Stomach (tissue), 19 donors: ENCODE measurements around the gene GABBR1. TPM values are rescaled to one million over a fixed set of nuclear protein-coding genes. Genes with fewer than 3 reads are reported as not detected.

Experiments used
- DNase-seq, 2 donors: peaks; one replicate each; pipeline versions ENCODE4 v3.0.0 to v3.0.0-alpha.2; 2013 to 2019
- H3K27ac ChIP-seq, 5 donors: fragments of 200-600 bp in 4 of 5; sonication (generic) in 4 of 5; one replicate each; pipeline ENCODE4 v1.5.1; 2013 to 2019; ENCODE audit warnings: mild to moderate bottlenecking in 1 of 5, moderate library complexity in 1 of 5
- H3K27me3 ChIP-seq, 3 donors: fragments of 200-600 bp; sonication (generic); one replicate each; pipeline ENCODE4 v1.5.1; 2017 to 2019; ENCODE audit warnings: mixed run types in 1 of 3
- H3K36me3 ChIP-seq, 4 donors: fragments of 200-600 bp; sonication (generic); 1 replicate in 3 of 4; 2 replicates in 1 of 4; pipeline ENCODE4 v1.5.1; 2016 to 2019
- H3K4me1 ChIP-seq, 4 donors: fragments of 200-600 bp; sonication (generic); one replicate each; pipeline ENCODE4 v1.5.1; 2016 to 2019
- H3K4me3 ChIP-seq, 4 donors: fragments of 200-600 bp; sonication (generic) in 3 of 4; one replicate each; pipeline ENCODE4 v1.5.1; 2016 to 2019; ENCODE audit warnings: mild to moderate bottlenecking in 1 of 4
- H3K9me3 ChIP-seq, 4 donors: fragments of 200-600 bp; sonication (generic); one replicate each; pipeline ENCODE4 v1.5.1; 2016 to 2019
- CTCF ChIP-seq, 7 experiments: fragments of 450-650 bp in 4 of 7; fragments of 200-600 bp in 3 of 7; sonication (generic) in 3 of 7; IDR thresholded peaks; one replicate each; pipeline ENCODE4 v1.5.1; 2016 to 2019; ENCODE audit warnings: antibody characterized with exemption in 7 of 7, control low read depth in 2 of 7, mild to moderate bottlenecking in 1 of 7
- EP300 ChIP-seq: sonication (generic); formaldehyde crosslinking; IDR thresholded peaks from one replicate; pipeline ENCODE4 v1.6.1; 2017; ENCODE audit warnings: antibody characterized with exemption
- POLR2A ChIP-seq, 4 donors: fragments of 450-650 bp; IDR thresholded peaks; one replicate each; pipeline ENCODE4 v1.6.1; 2016; ENCODE audit warnings: antibody characterized with exemption in 4 of 4, control low read depth in 2 of 4, mild to moderate bottlenecking in 1 of 4, moderate library complexity in 1 of 4
- POLR2AphosphoS5 ChIP-seq, 3 donors: sonication (generic); formaldehyde crosslinking; IDR thresholded peaks; one replicate each; pipeline ENCODE4 v1.6.1; 2016; ENCODE audit warnings: antibody characterized with exemption in 3 of 3
- WGBS, 5 donors: extraction: QIAGEN DNeasy Blood & Tissue Kit in 3 of 5; methylation state at CpG; one replicate each; pipeline versions ENCODE4 v1.1.5 to v1.1.7; 2013 to 2018; 5-methylcytosine and 5-hydroxymethylcytosine counted together
- intact Hi-C: fragments of 100-400 bp; cut with DNase I; formaldehyde crosslinking; loops from one replicate; pipeline ENCODE4 v1.15.1; 2023; ENCODE audit warnings: low total_unique reads
- long read RNA-seq, 10 donors: transcript quantifications; one replicate each; lab custom pipeline, GENCODE V29; 2026
- polyA plus RNA-seq, 3 donors: library from polyadenylated mRNA; stranded (reverse); fragments of 200-250 nt; gene quantifications; one replicate each; pipeline ENCODE4 v1.2.3, GENCODE V29; 2013
- total RNA-seq, 5 donors: library from RNA; depleted of rRNA; stranded (reverse); fragments of >200 nt; gene quantifications; one replicate each; pipeline versions ENCODE4 v1.1.0 to v1.2.3, GENCODE V29; 2014 to 2016
- donor health status: healthy with polysubstance abuse.
- donor health status: Bipolar disorder and iron deficiency.
- donor health status: healthy.

Gene GABBR1
- total RNA-seq (100 to 1,000 TPM in 1 of 5 donors, 10 to 100 TPM in 4; 29.3 to 101 (median 38.7) TPM), polyA plus RNA-seq (10 to 100 TPM in 1 of 3 donors, 1 to 10 TPM in 2; 4.5 to 22.0 (median 6.3) TPM)
- long read RNA-seq, donor 1, partial matches to known transcripts = 0 of 1 reads
- long read RNA-seq, donor 1, other reads (novel, unspliced or antisense) = 0 of 1 reads
- long read RNA-seq, donor 2, partial matches to known transcripts = 12 of 13 reads
- long read RNA-seq, donor 2, other reads (novel, unspliced or antisense) = 0 of 13 reads
- long read RNA-seq, donor 3, partial matches to known transcripts = 0 of 3 reads
- long read RNA-seq, donor 3, other reads (novel, unspliced or antisense) = 0 of 3 reads
- long read RNA-seq, donor 4 = 0 reads
- long read RNA-seq, donor 5, partial matches to known transcripts = 0 of 3 reads
- long read RNA-seq, donor 5, other reads (novel, unspliced or antisense) = 0 of 3 reads
- long read RNA-seq, donor 6, full-length matches to known transcripts = 4 of 20 reads
- long read RNA-seq, donor 6, partial matches to known transcripts = 16 of 20 reads
- long read RNA-seq, donor 6, other reads (novel, unspliced or antisense) = 0 of 20 reads
- long read RNA-seq, donor 7, full-length matches to known transcripts = 6 of 6 reads
- long read RNA-seq, donor 7, partial matches to known transcripts = 0 of 6 reads
- long read RNA-seq, donor 7, other reads (novel, unspliced or antisense) = 0 of 6 reads
- long read RNA-seq, donor 8, partial matches to known transcripts = 0 of 3 reads
- long read RNA-seq, donor 8, other reads (novel, unspliced or antisense) = 0 of 3 reads
- long read RNA-seq, donor 9, partial matches to known transcripts = 0 of 3 reads
- long read RNA-seq, donor 9, other reads (novel, unspliced or antisense) = 0 of 3 reads
- long read RNA-seq, donor 10, full-length matches to known transcripts = 1 of 1 reads
- long read RNA-seq, donor 10, partial matches to known transcripts = 0 of 1 reads
- long read RNA-seq, donor 10, other reads (novel, unspliced or antisense) = 0 of 1 reads

- DNase-seq = peak; percentile 85 to 97
- peak within 1 kb of the TSS; percentile 76 to 95 (median 83) for H3K4me3 ChIP-seq
- H3K36me3 ChIP-seq = no peaks in the 10 kb centered on the region
- H3K9me3 ChIP-seq = no peaks in the 10 kb centered on the region
- peaks cover 22 to 57% (median 43%) of the 10 kb centered on the region in 4 donors for H3K4me1 ChIP-seq
- peak; percentile 9 to 54 (median 12) for TF ChIP-seq POLR2AphosphoS5 (IDR thresholded peaks at IDR 0.05)
- no peak for TF ChIP-seq CTCF (IDR thresholded peaks at IDR 0.05)
- TF ChIP-seq EP300 = no peak
- H3K27me3 ChIP-seq = peaks cover 0 to 31% (median 0%) of the 10 kb centered on the region in 3 donors
- intact Hi-C loops = no loop called here
- WGBS, 5 donors = 0 to 2% (median 0%) methylated on average over 34 to 52 of the region's 57 CpGs
- H3K27ac ChIP-seq = peak within 1 kb of the TSS; percentile 58 to 85 (median 85)
These were observed at the start of gene GABBR1 for GRCh38 chr6:29632789-29633533. Gene GABBR1, minus strand, starts transcription at chr6:29633183. Its CDS starts 798 bp downstream, at chr6:29632385.

GRCh38 chr6:29681811-29682210 is 48.8 kb upstream of the GABBR1 start:
- no peak overlapping the region for H3K4me3 ChIP-seq
- no peaks in the 10 kb centered on the region for H3K36me3 ChIP-seq
- H3K27ac ChIP-seq = no peak overlapping the region
- TF ChIP-seq CTCF (IDR thresholded peaks at IDR 0.05) (no peak), EP300 (no peak), POLR2AphosphoS5 (IDR thresholded peaks at IDR 0.05) (no peak), POLR2A (IDR thresholded peaks at IDR 0.05) (no peak)
- WGBS, 5 donors = 88 to 90% (median 89%) methylated on average over 8 of the region's 8 CpGs
- no peak for DNase-seq
- peaks cover 0 to 5% (median 0%) of the 10 kb centered on the region in 4 donors for H3K4me1 ChIP-seq
- no peaks in the 10 kb centered on the region for H3K9me3 ChIP-seq
- intact Hi-C loops = no loop called here
- peaks cover 0 to 19% (median 10%) of the 10 kb centered on the region in 3 donors for H3K27me3 ChIP-seq

- peaks cover 0 to 19% (median 10%) of the 10 kb centered on the region in 3 donors for H3K27me3 ChIP-seq
- peaks cover 0 to 6% (median 0%) of the 10 kb centered on the region in 4 donors for H3K4me1 ChIP-seq
- no peaks in the 10 kb centered on the region for H3K36me3 ChIP-seq
- no peak within 1 kb of the TSS for H3K27ac ChIP-seq
- intact Hi-C loops = no loop called here
- DNase-seq = no peak
- peak within 1 kb of the TSS in 2 of 4 donors; percentile 3 to 13 for H3K4me3 ChIP-seq
- no peaks in the 10 kb centered on the region for H3K9me3 ChIP-seq
- TF ChIP-seq EP300 (no peak), POLR2A (IDR thresholded peaks at IDR 0.05) (no peak), POLR2AphosphoS5 (IDR thresholded peaks at IDR 0.05) (no peak), CTCF (IDR thresholded peaks at IDR 0.05) (no peak)
- WGBS, 5 donors = 29 to 77% (median 68%) methylated on average over 29 to 31 of the region's 31 CpGs
These were observed 47.9 kb upstream of the GABBR1 start, which contains the start of gene ZFP57 for GRCh38 chr6:29680904-29681303. Gene ZFP57, minus strand, starts transcription at chr6:29681152. Its CDS starts 4,149 bp downstream, at chr6:29677003.
